Measurements from ENCODE around the gene USH2A.

The USH2A gene

DNA sequence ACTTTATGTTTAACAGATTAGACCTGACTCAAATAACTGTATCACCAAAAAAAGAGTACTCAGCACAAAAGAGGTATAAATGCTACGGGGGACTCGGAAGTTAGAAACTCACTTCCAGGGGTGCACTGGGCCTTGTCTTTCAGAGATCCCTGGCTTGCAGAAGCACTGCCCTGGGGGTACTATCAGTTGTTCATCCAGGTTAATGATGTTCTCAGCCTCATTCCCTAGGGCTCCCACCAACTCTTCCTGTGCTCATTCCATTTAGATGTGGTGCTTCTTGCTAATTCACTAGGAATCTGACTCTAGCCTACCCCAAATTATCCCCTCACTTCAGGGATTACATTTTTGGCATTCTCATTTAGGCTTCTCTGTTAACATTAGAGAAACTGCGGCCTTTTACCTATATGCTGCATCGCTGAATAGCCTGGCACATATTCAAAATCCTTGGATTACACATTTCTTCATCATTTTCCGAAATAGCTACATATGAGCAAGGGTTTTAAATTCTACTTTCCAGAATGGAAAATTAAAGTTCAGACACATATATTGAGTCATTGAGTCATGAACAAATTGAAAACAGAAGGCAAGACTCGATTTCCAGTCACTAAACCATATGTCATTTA lies 517.6 kb downstream of the USH2A start:
- no peak for TF ChIP-seq CREB1 (IDR thresholded peaks at IDR 0.05; ENCODE audit: low read depth)
- TF ChIP-seq EGR1 (IDR thresholded peaks at IDR 0.05), result no peak
- TF ChIP-seq FOXM1 (IDR thresholded peaks at IDR 0.05; ENCODE audit: borderline replicate concordance, low read depth), result no peak
- TF ChIP-seq, protein P1, sequence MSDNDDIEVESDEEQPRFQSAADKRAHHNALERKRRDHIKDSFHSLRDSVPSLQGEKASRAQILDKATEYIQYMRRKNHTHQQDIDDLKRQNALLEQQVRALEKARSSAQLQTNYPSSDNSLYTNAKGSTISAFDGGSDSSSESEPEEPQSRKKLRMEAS (IDR thresholded peaks at IDR 0.05), result no peak
- no peak for TF ChIP-seq CEBPB (IDR thresholded peaks at IDR 0.05)
- TF ChIP-seq, protein P2, sequence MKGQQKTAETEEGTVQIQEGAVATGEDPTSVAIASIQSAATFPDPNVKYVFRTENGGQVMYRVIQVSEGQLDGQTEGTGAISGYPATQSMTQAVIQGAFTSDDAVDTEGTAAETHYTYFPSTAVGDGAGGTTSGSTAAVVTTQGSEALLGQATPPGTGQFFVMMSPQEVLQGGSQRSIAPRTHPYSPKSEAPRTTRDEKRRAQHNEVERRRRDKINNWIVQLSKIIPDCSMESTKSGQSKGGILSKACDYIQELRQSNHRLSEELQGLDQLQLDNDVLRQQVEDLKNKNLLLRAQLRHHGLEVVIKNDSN (IDR thresholded peaks at IDR 0.05), result no peak
- TF ChIP-seq ZBTB7A (IDR thresholded peaks at IDR 0.05; ENCODE audit: low read depth), result no peak
- TF ChIP-seq NFIC (IDR thresholded peaks at IDR 0.05), result no peak
- TF ChIP-seq YY1 (IDR thresholded peaks at IDR 0.05; ENCODE audit: low read depth), result no peak
- no peak for TF ChIP-seq TEAD4 (IDR thresholded peaks at IDR 0.05)
- TF ChIP-seq TCF12 (IDR thresholded peaks at IDR 0.05; ENCODE audit: low read depth), result no peak
- TF ChIP-seq EP300 (IDR thresholded peaks at IDR 0.05; ENCODE audit: borderline replicate concordance), result no peak
- TF ChIP-seq, protein P3, sequence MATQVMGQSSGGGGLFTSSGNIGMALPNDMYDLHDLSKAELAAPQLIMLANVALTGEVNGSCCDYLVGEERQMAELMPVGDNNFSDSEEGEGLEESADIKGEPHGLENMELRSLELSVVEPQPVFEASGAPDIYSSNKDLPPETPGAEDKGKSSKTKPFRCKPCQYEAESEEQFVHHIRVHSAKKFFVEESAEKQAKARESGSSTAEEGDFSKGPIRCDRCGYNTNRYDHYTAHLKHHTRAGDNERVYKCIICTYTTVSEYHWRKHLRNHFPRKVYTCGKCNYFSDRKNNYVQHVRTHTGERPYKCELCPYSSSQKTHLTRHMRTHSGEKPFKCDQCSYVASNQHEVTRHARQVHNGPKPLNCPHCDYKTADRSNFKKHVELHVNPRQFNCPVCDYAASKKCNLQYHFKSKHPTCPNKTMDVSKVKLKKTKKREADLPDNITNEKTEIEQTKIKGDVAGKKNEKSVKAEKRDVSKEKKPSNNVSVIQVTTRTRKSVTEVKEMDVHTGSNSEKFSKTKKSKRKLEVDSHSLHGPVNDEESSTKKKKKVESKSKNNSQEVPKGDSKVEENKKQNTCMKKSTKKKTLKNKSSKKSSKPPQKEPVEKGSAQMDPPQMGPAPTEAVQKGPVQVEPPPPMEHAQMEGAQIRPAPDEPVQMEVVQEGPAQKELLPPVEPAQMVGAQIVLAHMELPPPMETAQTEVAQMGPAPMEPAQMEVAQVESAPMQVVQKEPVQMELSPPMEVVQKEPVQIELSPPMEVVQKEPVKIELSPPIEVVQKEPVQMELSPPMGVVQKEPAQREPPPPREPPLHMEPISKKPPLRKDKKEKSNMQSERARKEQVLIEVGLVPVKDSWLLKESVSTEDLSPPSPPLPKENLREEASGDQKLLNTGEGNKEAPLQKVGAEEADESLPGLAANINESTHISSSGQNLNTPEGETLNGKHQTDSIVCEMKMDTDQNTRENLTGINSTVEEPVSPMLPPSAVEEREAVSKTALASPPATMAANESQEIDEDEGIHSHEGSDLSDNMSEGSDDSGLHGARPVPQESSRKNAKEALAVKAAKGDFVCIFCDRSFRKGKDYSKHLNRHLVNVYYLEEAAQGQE (IDR thresholded peaks at IDR 0.05; ENCODE audit: low read depth), result no peak
- no peak for TF ChIP-seq TAF1 (IDR thresholded peaks at IDR 0.05; ENCODE audit: low read depth)
- no peak for TF ChIP-seq RAD21 (IDR thresholded peaks at IDR 0.05; ENCODE audit: low read depth)

DNA sequence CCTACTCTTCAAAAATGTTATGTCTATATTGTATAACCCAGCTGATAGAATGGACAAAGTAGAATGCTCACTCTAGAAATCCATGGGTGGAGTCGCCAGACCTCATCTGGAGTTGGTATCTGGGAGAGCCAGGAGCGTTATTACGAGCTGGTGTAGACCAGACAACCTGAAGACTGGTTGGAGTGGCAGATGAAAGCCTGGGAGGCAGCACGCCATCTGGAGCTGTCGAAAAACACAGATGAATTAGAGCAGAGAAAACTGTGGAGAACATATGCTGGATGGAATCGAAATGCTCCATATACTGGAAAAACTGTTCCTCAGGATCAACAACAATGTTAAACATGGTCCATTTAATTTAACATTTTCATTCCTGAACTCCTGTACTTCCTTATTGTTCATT lies 522.6 kb downstream of the USH2A start:
- TF ChIP-seq CREB1 (IDR thresholded peaks at IDR 0.05; ENCODE audit: low read depth) (no peak), TCF12 (IDR thresholded peaks at IDR 0.05; ENCODE audit: low read depth) (no peak), EGR1 (IDR thresholded peaks at IDR 0.05) (no peak), EP300 (IDR thresholded peaks at IDR 0.05; ENCODE audit: borderline replicate concordance) (no peak), TEAD4 (IDR thresholded peaks at IDR 0.05) (no peak)
- TF ChIP-seq, protein P2 (IDR thresholded peaks at IDR 0.05), result no peak

DNA sequence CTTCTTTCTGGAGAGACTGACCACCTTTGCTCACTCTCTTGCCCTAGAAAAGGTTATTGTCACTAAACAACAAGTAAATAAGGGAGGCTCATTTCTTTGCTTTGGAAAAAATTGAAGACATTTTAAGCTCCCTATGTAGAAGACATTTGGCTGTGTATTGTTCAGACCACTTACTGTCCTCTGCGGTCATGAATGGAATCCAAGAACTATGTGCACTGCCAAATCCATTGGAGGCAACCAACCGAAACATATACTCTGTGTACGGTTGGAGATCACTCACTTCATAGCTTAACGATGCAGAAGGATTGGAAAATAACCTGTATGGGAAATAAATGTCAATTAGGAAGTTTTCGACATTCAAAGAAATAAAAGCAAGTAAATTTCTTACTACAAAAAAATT lies 523.3 kb downstream of the USH2A start:
- TF ChIP-seq ZBTB7A (IDR thresholded peaks at IDR 0.05; ENCODE audit: low read depth), result no peak
- TF ChIP-seq, protein P1 (IDR thresholded peaks at IDR 0.05), result no peak
- TF ChIP-seq, protein P2 (IDR thresholded peaks at IDR 0.05), result no peak
- TF ChIP-seq FOXM1 (IDR thresholded peaks at IDR 0.05; ENCODE audit: borderline replicate concordance, low read depth), result no peak
- no peak for TF ChIP-seq RAD21 (IDR thresholded peaks at IDR 0.05; ENCODE audit: low read depth)
- no peak for TF ChIP-seq CEBPB (IDR thresholded peaks at IDR 0.05)
- TF ChIP-seq NFIC (IDR thresholded peaks at IDR 0.05), result peak; percentile 24; the same call in 1 of the 2 replicates
- TF ChIP-seq TEAD4 (IDR thresholded peaks at IDR 0.05), result peak; percentile 37; the same call in 1 of the 2 replicates
- no peak for TF ChIP-seq CREB1 (IDR thresholded peaks at IDR 0.05; ENCODE audit: low read depth)
- no peak for TF ChIP-seq TAF1 (IDR thresholded peaks at IDR 0.05; ENCODE audit: low read depth)
- TF ChIP-seq EP300 (IDR thresholded peaks at IDR 0.05; ENCODE audit: borderline replicate concordance), result no peak
- TF ChIP-seq, protein P3 (IDR thresholded peaks at IDR 0.05; ENCODE audit: low read depth), result no peak
- TF ChIP-seq YY1 (IDR thresholded peaks at IDR 0.05; ENCODE audit: low read depth), result no peak

DNA sequence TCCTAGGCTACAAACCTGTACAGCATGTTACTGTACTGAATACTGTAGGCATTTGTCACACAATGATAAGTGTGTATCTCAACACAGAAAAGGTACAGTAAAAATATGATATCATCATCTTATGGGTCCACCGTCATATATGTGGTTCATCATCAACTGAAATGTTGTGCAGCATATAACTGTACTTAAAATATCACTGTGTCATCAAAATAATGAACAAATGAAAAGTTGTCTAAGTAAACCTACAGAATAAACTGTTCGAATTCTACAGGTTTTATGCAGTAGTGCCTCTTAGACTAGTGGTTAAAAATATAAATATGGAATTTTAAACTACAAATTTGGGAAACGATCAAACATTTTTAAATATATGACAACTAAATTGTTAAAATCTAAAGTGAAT lies 527.4 kb downstream of the USH2A start:
- TF ChIP-seq ZBTB7A (IDR thresholded peaks at IDR 0.05; ENCODE audit: low read depth) (no peak), EGR1 (IDR thresholded peaks at IDR 0.05) (no peak), TEAD4 (IDR thresholded peaks at IDR 0.05) (no peak)

DNA sequence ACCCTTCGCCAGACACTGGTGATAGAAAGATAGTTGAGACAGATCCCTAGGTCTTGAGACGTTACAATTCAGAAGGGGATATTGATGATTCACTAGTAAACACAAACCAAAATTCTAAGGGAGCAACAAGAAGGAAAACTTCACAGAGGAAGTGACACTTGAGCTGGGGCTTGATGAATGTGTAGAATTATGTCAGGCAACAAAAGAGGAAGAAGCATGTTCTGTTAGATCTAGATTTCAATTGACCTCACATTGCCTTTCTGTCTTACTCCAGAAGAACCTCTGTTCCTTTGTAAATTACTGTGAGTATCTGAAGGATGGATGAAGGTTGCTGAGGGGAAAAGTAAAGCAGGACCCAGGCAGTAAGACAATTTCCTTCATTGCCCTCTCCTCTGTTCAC lies 528.0 kb downstream of the USH2A start:
- TF ChIP-seq FOXM1 (IDR thresholded peaks at IDR 0.05; ENCODE audit: borderline replicate concordance, low read depth), result no peak
- TF ChIP-seq CEBPB (IDR thresholded peaks at IDR 0.05), result no peak
- no peak for TF ChIP-seq ZBTB7A (IDR thresholded peaks at IDR 0.05; ENCODE audit: low read depth)
- TF ChIP-seq RAD21 (IDR thresholded peaks at IDR 0.05; ENCODE audit: low read depth), result no peak
- TF ChIP-seq, protein P1 (IDR thresholded peaks at IDR 0.05), result no peak
- no peak for TF ChIP-seq CREB1 (IDR thresholded peaks at IDR 0.05; ENCODE audit: low read depth)
- no peak for TF ChIP-seq EP300 (IDR thresholded peaks at IDR 0.05; ENCODE audit: borderline replicate concordance)
- no peak for TF ChIP-seq EGR1 (IDR thresholded peaks at IDR 0.05)
- TF ChIP-seq TCF12 (IDR thresholded peaks at IDR 0.05; ENCODE audit: low read depth), result no peak
- TF ChIP-seq NFIC (IDR thresholded peaks at IDR 0.05), result no peak
- TF ChIP-seq, protein P3 (IDR thresholded peaks at IDR 0.05; ENCODE audit: low read depth), result no peak
- TF ChIP-seq TEAD4 (IDR thresholded peaks at IDR 0.05), result no peak
